ENCODE results near the gene SLC25A23. TPM values are rescaled to one million over a fixed set of nuclear protein-coding genes. Genes with fewer than 3 reads are reported as not detected.
"Not testable (repeated sequence)": the region's sequence is repeated elsewhere in the genome, so short reads cannot be mapped to it uniquely, and the experiment has no call there.

The SLC25A23 gene
- total and polyA plus RNA-seq, 2 experiments from 2014 or later: 12.5 to 33.2 TPM

GRCh38 chr19:6409346-6409745 lies 50.2 kb downstream of the SLC25A23 start:
- 88% methylated on average over 6 of the region's 6 CpGs for WGBS, 2 experiments (ENCODE audit: low coverage in 1 of 2, low lambda C conversion rate in 2 of 2, missing lambda C conversion rate in 2 of 2)
- Histone ChIP-seq H3F3A (ENCODE audit: insufficient read depth) (peaks cover 5% of the 10 kb centered on the region; the same call in 1 of the 2 replicates), H3K36me3 (ENCODE audit: low read depth) (peaks cover 4% of the 10 kb centered on the region), H3K4me1 (ENCODE audit: insufficient read depth) (no peaks in the 10 kb centered on the region), H3K9me3 (ENCODE audit: low read depth) (no peaks in the 10 kb centered on the region), H3K27me3 (replicated peaks; ENCODE audit: insufficient read depth) (no peaks in the 10 kb centered on the region), H3K9me2 (ENCODE audit: insufficient read depth) (no peaks in the 10 kb centered on the region), H3K9ac (no peak overlapping the region), H2AFZ (no peak overlapping the region), H3K4me2 (ENCODE audit: unreplicated experiment) (no peak overlapping the region), H3K27ac (no peak overlapping the region), H3K4me3 (no peak overlapping the region), H4K20me1 (ENCODE audit: insufficient read depth) (no peaks in the 10 kb centered on the region), H3K79me2 (ENCODE audit: insufficient read depth) (no peaks in the 10 kb centered on the region)
- no peak for DNase-seq
- TF ChIP-seq EZH2 (IDR thresholded peaks at IDR 0.05; ENCODE audit: insufficient read depth, poor library complexity, severe bottlenecking): no peak
- TF ChIP-seq EZH2phosphoT487 (IDR thresholded peaks at IDR 0.05; ENCODE audit: insufficient read depth, low read depth): no peak
- in situ Hi-C loops (cut with MboI): no loop called here

DNA sequence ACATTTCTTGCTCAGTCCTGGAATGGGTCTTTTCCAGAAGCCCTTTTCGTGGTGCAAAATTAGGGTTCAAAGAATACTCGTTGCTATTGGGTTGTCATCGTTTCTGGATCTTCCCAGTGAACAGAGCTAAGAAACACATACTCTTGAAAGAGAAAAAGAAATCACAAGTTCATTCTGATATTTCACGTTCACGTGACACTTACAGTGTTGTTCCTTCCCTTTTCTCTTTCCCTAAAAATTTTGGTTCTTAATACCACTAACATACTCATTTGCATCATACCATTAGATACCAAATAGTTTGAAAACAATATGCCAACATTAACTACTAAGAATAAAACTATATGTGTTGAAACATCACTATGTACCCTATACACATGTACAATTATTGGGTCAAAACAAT lies 53.2 kb downstream of the SLC25A23 start:
- no peak overlapping the region for H3K27ac ChIP-seq
- in situ Hi-C loops (cut with MboI): no loop called here

GRCh38 chr19:6402837-6403608 lies 56.6 kb downstream of the SLC25A23 start:
- no peaks in the 10 kb centered on the region for H3K36me3 ChIP-seq (ENCODE audit: low read depth)
- no peaks in the 10 kb centered on the region for H3K79me2 ChIP-seq (ENCODE audit: insufficient read depth)
- 30 to 34% methylated on average over 21 to 22 of the region's 22 CpGs for WGBS, 2 experiments (ENCODE audit: low coverage in 1 of 2, low lambda C conversion rate in 2 of 2, missing lambda C conversion rate in 2 of 2)
- no peaks in the 10 kb centered on the region for H3K9me2 ChIP-seq (ENCODE audit: insufficient read depth)
- H2AFZ ChIP-seq: peak overlapping the region; percentile 39
- H3K9ac ChIP-seq: no peak overlapping the region
- no peak overlapping the region for H3K27ac ChIP-seq
- H3K4me2 ChIP-seq (ENCODE audit: unreplicated experiment): no peak overlapping the region
- in situ Hi-C loops (cut with MboI): no loop called here
- no peaks in the 10 kb centered on the region for H3K4me1 ChIP-seq (ENCODE audit: insufficient read depth)
- H3K9me3 ChIP-seq (ENCODE audit: low read depth): no peaks in the 10 kb centered on the region
- H3K4me3 ChIP-seq: no peak overlapping the region
- H4K20me1 ChIP-seq (ENCODE audit: insufficient read depth): no peaks in the 10 kb centered on the region
- peak; percentile 69 for DNase-seq
- H3K27me3 ChIP-seq (replicated peaks; ENCODE audit: insufficient read depth): no peaks in the 10 kb centered on the region
- no peak for TF ChIP-seq EZH2 (IDR thresholded peaks at IDR 0.05; ENCODE audit: insufficient read depth, poor library complexity, severe bottlenecking)
- TF ChIP-seq EZH2phosphoT487 (IDR thresholded peaks at IDR 0.05; ENCODE audit: insufficient read depth, low read depth): no peak
- no peaks in the 10 kb centered on the region for H3F3A ChIP-seq (ENCODE audit: insufficient read depth)

More for the DNA sequence above, 53.2 kb downstream of the SLC25A23 start:
- no peaks in the 10 kb centered on the region for H4K20me1 ChIP-seq (ENCODE audit: insufficient read depth)
- H3K79me2 ChIP-seq (ENCODE audit: insufficient read depth): no peaks in the 10 kb centered on the region
- no peaks in the 10 kb centered on the region for H3K9me2 ChIP-seq (ENCODE audit: insufficient read depth)
- no peak overlapping the region for H3K4me3 ChIP-seq
- H3K4me2 ChIP-seq (ENCODE audit: unreplicated experiment): no peak overlapping the region
- H2AFZ ChIP-seq: no peak overlapping the region
- H3K27me3 ChIP-seq (replicated peaks; ENCODE audit: insufficient read depth): no peaks in the 10 kb centered on the region
- H3K4me1 ChIP-seq (ENCODE audit: insufficient read depth): no peaks in the 10 kb centered on the region
- peaks cover 5% of the 10 kb centered on the region; the same call in 1 of the 2 replicates for H3F3A ChIP-seq (ENCODE audit: insufficient read depth)
- H3K9me3 ChIP-seq (ENCODE audit: low read depth): no peaks in the 10 kb centered on the region
- 77% methylated on average over 5 of the region's 5 CpGs for WGBS, 2 experiments (ENCODE audit: low coverage in 1 of 2, low lambda C conversion rate in 2 of 2, missing lambda C conversion rate in 2 of 2)
- no peak for DNase-seq
- no peak overlapping the region for H3K9ac ChIP-seq
- TF ChIP-seq EZH2 (IDR thresholded peaks at IDR 0.05; ENCODE audit: insufficient read depth, poor library complexity, severe bottlenecking): no peak
- TF ChIP-seq EZH2phosphoT487 (IDR thresholded peaks at IDR 0.05; ENCODE audit: insufficient read depth, low read depth): no peak
- H3K36me3 ChIP-seq (ENCODE audit: low read depth): no peaks in the 10 kb centered on the region

GRCh38 chr19:6402058-6402457 lies 57.5 kb downstream of the SLC25A23 start:
- TF ChIP-seq EZH2phosphoT487 (IDR thresholded peaks at IDR 0.05; ENCODE audit: insufficient read depth, low read depth): no peak
- no peak for TF ChIP-seq EZH2 (IDR thresholded peaks at IDR 0.05; ENCODE audit: insufficient read depth, poor library complexity, severe bottlenecking)
- Histone ChIP-seq H3K36me3 (ENCODE audit: low read depth) (no peaks in the 10 kb centered on the region), H3K4me1 (ENCODE audit: insufficient read depth) (no peaks in the 10 kb centered on the region), H3K9me3 (ENCODE audit: low read depth) (no peaks in the 10 kb centered on the region), H3F3A (ENCODE audit: insufficient read depth) (no peaks in the 10 kb centered on the region), H3K9me2 (ENCODE audit: insufficient read depth) (no peaks in the 10 kb centered on the region), H3K27ac (no peak overlapping the region), H3K27me3 (replicated peaks; ENCODE audit: insufficient read depth) (no peaks in the 10 kb centered on the region), H3K4me2 (ENCODE audit: unreplicated experiment) (no peak overlapping the region), H3K4me3 (no peak overlapping the region), H2AFZ (no peak overlapping the region), H3K79me2 (ENCODE audit: insufficient read depth) (no peaks in the 10 kb centered on the region), H3K9ac (no peak overlapping the region), H4K20me1 (ENCODE audit: insufficient read depth) (no peaks in the 10 kb centered on the region)
- no peak for DNase-seq
- WGBS, 2 experiments (ENCODE audit: low coverage in 1 of 2, low lambda C conversion rate in 2 of 2, missing lambda C conversion rate in 2 of 2): 89 to 90% methylated on average over 10 of the region's 10 CpGs
- in situ Hi-C loops (cut with MboI): no loop called here

DNA sequence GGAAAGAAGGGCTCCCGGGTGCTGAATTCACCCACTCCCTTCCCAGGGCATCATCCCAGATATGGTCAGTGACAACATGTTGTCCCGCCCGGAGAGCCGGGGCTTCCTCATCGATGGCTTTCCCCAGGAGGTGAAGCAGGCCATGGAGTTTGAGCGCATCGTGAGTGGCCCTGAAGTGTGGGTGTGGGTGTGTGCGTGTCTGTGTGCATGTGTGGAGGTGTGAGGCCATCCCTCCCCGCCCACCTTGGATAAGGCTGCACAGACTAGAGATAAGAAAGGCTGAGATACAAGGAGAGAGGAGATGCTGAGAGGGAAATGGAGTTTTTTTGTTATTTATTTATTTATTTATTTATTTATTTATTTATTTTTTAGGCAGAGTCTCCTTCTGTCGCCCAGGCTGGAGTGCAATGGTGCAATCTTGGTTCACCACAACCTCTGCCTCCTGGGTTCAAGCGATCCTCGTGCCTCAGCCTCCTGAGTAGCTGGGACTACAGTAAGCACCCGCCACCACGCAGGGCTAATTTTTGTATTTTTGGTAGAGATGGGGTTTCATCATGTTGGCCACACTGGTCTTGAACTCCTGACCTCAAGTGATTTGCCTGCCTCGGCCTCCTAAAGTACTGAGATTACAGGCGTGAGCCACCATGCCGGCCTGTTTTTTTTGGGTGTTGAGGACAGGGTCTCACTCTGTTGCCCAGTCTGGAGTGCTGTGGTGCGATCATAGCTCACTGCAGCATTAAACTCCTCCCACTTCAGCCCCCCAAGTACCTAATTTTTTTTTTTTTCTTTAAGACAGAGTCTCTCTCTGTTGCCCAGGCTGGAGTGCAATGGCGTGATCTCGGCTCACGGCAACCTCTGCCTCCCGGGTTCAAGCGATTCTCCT lies 59.3 kb downstream of the SLC25A23 start:
- DNase-seq; in situ Hi-C loops (cut with MboI); H3K27ac ChIP-seq; H3K4me2 ChIP-seq (ENCODE audit: unreplicated experiment); H3K4me3 ChIP-seq; H3K4me1 ChIP-seq (ENCODE audit: insufficient read depth); H3K9ac ChIP-seq; H3K9me2 ChIP-seq (ENCODE audit: insufficient read depth); H4K20me1 ChIP-seq (ENCODE audit: insufficient read depth); H3K36me3 ChIP-seq (ENCODE audit: low read depth); H3K9me3 ChIP-seq (ENCODE audit: low read depth); H3F3A ChIP-seq (ENCODE audit: insufficient read depth); H3K27me3 ChIP-seq (replicated peaks; ENCODE audit: insufficient read depth); H3K79me2 ChIP-seq (ENCODE audit: insufficient read depth); H2AFZ ChIP-seq: not testable (repeated sequence)
- WGBS, 2 experiments (ENCODE audit: low coverage in 1 of 2, low lambda C conversion rate in 2 of 2, missing lambda C conversion rate in 2 of 2): 84 to 88% methylated on average over 23 of the region's 23 CpGs

Measured in GM23248 (cell line).